Ovary (tissue), 9 donors: ENCODE measurements around the gene UQCRC1. TPM values are rescaled to one million over a fixed set of nuclear protein-coding genes. Genes with fewer than 3 reads are reported as not detected.

ENCODE experiments used
- DNase-seq, 5 donors: peaks; one replicate each; pipeline ENCODE4 v3.0.0-alpha.2; 2019 to 2020
- H3K27ac ChIP-seq, 2 donors: fragments of 200-600 bp; one replicate each; pipeline versions ENCODE4 v1.5.1 to v1.8.0; 2019 to 2022
- H3K27me3 ChIP-seq: fragments of 200-600 bp; one replicate; pipeline ENCODE4 v1.8.0; 2022
- H3K36me3 ChIP-seq: fragments of 200-600 bp; sonication (generic); one replicate; pipeline ENCODE4 v1.5.1; 2019
- H3K4me1 ChIP-seq: one replicate; pipeline ENCODE4 v1.8.1; 2013; ENCODE audit warnings: mild to moderate bottlenecking, moderate library complexity; ENCODE audit not compliant: insufficient read depth
- H3K4me3 ChIP-seq: fragments of 200-600 bp; sonication (generic); one replicate; pipeline ENCODE4 v1.5.1; 2017
- H3K9me3 ChIP-seq, 2 donors: fragments of 200-600 bp in 1 of 2; sonication (generic) in 1 of 2; one replicate each; pipeline versions ENCODE4 v1.5.1 to v1.8.1; 2013 to 2019; ENCODE audit warnings: mild to moderate bottlenecking in 1 of 2, moderate library complexity in 1 of 2
- EP300 ChIP-seq: sonication (generic); formaldehyde crosslinking; IDR thresholded peaks from one replicate; pipeline ENCODE4 v1.6.1; 2017; ENCODE audit warnings: antibody characterized with exemption
- POLR2A ChIP-seq: fragments of 450-650 bp; IDR thresholded peaks from one replicate; pipeline ENCODE4 v1.6.1; 2017; ENCODE audit warnings: antibody characterized with exemption, mild to moderate bottlenecking, moderate library complexity
- WGBS, 3 donors: extraction: QIAGEN DNeasy Blood & Tissue Kit in 1 of 3; methylation state at CpG; one replicate each; pipeline versions ENCODE4 v1.1.5 to v1.1.7; 2013 to 2017; 5-methylcytosine and 5-hydroxymethylcytosine counted together
- intact Hi-C, 4 donors: fragments of 100-400 bp; cut with DNase I; formaldehyde crosslinking; loops; one replicate each; pipeline versions ENCODE4 v1.11.0 to v1.15.1; 2022 to 2023
- polyA plus RNA-seq, 2 donors: library from polyadenylated mRNA; stranded (reverse); fragments of 200-250 nt in 1 of 2; fragments of 350-450 nt in 1 of 2; fragmentation: Illumina TruSeq in 1 of 2; extraction: RNeasy Lipid Tissue Mini Kit (QIAGEN cat#74804) in 1 of 2; gene quantifications; one replicate each; pipeline ENCODE4 v1.2.3, GENCODE V29; 2013 to 2014
- total RNA-seq, 7 donors: library from RNA; depleted of rRNA in 2 of 7; stranded (reverse); fragments of >200 nt in 2 of 7; fragmentation: NEBNext Ultra II Directional in 3 of 7; extraction: Animal tissue kit (Norgen Biotek cat#: 25700) in 3 of 7; gene quantifications; one replicate each; pipeline versions ENCODE4 v1.1.0 to v1.2.4, GENCODE V29; 2016 to 2023
- TF ChIP-seq, protein P1 (sequence below), 3 donors: fragments of 450-650 bp in 2 of 3; fragments of 200-600 bp in 1 of 3; IDR thresholded peaks; one replicate each; pipeline versions ENCODE4 v1.5.1 to v1.8.0; 2016 to 2022; ENCODE audit warnings: antibody characterized with exemption in 3 of 3, mild to moderate bottlenecking in 1 of 3
- donor health status: DM: no; HTN: no; CAD: no; lungs with moderate emphysema.
- donor health status: DM: no; HTN: no; CAD: no.
- donor health status: Bipolar disorder and iron deficiency.
- donor health status: DM: yes; HTN: yes; CAD: no.
- donor health status: DM: no; HTN: no; CAD: no.
- donor health status: DM: yes; HTN: yes; CAD: no.

Gene UQCRC1
- total and polyA plus RNA-seq, 9 donors: 102 to 153 (median 118) TPM

DNA sequence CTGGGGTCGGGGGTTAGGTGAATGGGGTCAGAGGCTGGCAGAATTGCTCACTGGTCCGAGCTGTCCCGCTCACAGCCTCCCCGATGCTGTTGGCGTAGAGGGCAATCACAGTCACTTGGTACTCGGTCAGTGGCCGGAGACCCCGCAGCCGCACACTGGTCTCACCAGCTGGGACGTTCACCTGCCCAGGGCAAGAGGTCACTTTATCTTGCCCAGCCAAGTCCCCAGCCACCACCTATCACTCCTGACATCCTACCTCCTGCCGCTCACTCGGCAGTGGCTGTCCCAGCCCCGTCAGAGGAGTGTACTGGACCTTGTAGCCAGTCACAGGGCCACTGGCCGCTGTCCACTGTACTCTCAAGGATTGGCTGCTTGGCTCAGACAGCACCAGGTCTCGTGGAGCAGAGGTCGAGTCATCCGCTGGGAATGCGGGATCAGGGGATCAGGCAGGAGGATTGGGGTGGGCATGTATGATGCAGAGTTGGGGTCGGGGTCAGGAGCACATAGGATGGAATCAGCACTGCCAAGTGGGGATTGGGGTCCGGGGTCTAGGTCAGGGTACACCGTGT lies 16.8 kb downstream of the UQCRC1 start:
- H3K36me3 ChIP-seq: no peaks in the 10 kb centered on the region
- peaks cover 12% of the 10 kb centered on the region for H3K4me1 ChIP-seq
- WGBS, 3 donors: 92 to 95% (median 94%) methylated on average over 19 to 21 of the region's 21 CpGs
- no peaks in the 10 kb centered on the region for H3K27me3 ChIP-seq
- intact Hi-C loops: no loop called here
- no peak for DNase-seq
- TF ChIP-seq, protein P1, sequence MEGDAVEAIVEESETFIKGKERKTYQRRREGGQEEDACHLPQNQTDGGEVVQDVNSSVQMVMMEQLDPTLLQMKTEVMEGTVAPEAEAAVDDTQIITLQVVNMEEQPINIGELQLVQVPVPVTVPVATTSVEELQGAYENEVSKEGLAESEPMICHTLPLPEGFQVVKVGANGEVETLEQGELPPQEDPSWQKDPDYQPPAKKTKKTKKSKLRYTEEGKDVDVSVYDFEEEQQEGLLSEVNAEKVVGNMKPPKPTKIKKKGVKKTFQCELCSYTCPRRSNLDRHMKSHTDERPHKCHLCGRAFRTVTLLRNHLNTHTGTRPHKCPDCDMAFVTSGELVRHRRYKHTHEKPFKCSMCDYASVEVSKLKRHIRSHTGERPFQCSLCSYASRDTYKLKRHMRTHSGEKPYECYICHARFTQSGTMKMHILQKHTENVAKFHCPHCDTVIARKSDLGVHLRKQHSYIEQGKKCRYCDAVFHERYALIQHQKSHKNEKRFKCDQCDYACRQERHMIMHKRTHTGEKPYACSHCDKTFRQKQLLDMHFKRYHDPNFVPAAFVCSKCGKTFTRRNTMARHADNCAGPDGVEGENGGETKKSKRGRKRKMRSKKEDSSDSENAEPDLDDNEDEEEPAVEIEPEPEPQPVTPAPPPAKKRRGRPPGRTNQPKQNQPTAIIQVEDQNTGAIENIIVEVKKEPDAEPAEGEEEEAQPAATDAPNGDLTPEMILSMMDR (IDR thresholded peaks at IDR 0.05): no peak
- no peak for TF ChIP-seq POLR2A
- no peak for TF ChIP-seq EP300
- no peak overlapping the region for H3K27ac ChIP-seq
- H3K9me3 ChIP-seq: no peaks in the 10 kb centered on the region
- H3K4me3 ChIP-seq: no peak overlapping the region

DNA sequence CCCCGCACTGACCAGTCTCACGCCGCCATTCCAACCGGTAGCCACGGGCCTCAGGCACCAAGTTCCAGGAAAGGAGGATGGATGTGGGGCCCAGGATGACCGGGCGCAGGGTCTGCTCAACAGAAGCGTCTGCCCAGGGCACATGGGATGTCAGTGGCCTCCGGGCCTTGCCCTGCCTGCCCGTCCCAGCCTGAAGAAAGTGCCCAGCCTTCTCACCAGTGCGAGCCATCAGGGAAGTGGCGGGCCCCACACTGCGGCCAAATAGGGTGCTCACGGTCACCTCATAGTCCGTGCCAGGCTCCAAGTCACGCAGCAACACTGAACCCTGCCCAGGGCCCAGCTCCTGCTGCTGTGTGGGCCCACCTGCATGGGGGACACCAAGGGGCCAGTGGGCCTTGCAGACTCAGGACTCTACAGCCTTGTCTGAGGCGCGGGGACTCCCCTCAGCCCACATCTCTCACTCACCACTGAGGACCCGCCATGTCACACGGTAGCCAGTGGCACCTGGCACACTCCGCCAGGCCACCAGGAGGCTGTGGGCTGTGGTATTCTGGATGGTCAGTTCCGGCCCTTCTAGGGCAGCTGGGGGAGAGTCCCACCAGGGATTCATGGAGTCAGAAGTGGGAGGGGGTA lies 17.4 kb downstream of the UQCRC1 start:
- Histone ChIP-seq H3K27ac (no peak overlapping the region), H3K27me3 (no peaks in the 10 kb centered on the region), H3K9me3 (no peaks in the 10 kb centered on the region), H3K4me3 (no peak overlapping the region), H3K4me1 (peaks cover 10% of the 10 kb centered on the region), H3K36me3 (no peaks in the 10 kb centered on the region)
- 91 to 97% (median 92%) methylated on average over 19 to 22 of the region's 22 CpGs for WGBS, 3 donors
- TF ChIP-seq, protein P1 (IDR thresholded peaks at IDR 0.05): no peak
- TF ChIP-seq EP300 (no peak), POLR2A (no peak)
- DNase-seq: no peak
- intact Hi-C loops: no loop called here

DNA sequence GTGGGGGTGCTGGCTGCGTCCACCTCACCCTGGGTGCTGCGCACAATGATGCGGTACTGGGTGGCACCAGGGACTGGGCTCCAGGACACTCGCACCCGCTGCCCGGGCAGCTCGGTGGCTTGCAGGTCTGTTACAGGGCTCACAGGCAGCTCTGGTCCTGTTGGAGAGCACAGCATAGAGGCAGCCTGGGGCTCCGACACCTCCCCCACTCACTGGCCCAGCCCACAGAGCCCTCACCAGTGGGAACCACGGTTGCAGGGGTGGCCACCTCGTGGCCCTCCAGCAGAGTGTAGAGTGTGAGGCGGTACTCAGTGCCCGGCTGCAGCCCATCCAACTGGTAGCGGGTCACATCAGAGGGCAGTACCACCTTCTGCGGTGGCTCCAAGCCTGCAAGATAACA lies 18.0 kb downstream of the UQCRC1 start:
- Histone ChIP-seq H3K27me3 (no peaks in the 10 kb centered on the region), H3K36me3 (no peaks in the 10 kb centered on the region), H3K27ac (no peak overlapping the region), H3K9me3 (no peaks in the 10 kb centered on the region), H3K4me1 (peaks cover 10% of the 10 kb centered on the region), H3K4me3 (no peak overlapping the region)
- DNase-seq: no peak
- WGBS, 3 donors: 89 to 97% (median 90%) methylated on average over 14 of the region's 14 CpGs
- no peak for TF ChIP-seq EP300
- TF ChIP-seq POLR2A: no peak
- TF ChIP-seq, protein P1 (IDR thresholded peaks at IDR 0.05): no peak
- intact Hi-C loops: no loop called here

DNA sequence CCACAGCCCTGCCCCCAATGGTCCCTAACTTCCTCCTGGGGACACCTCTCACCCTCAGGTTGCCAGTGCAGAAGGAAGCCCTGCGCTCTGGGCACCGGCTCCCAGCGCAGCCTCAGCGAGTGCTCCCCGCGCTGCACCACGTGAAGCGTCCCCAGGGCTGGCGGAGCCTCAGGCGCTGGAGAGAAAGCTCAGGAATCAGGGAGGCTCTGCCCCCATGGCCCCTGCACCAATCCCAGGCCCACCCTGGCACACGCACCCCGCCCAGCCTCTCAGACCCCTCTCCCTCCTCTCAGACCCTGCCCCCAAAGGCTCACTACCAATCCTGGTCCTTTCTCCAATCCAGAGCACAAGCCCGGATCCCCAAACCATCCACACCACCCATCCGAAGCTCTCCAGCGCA lies 21.2 kb downstream of the UQCRC1 start:
- H3K9me3 ChIP-seq: no peaks in the 10 kb centered on the region
- H3K4me3 ChIP-seq: no peak overlapping the region
- no peaks in the 10 kb centered on the region for H3K27me3 ChIP-seq
- DNase-seq: no peak
- 83 to 94% (median 91%) methylated on average over 15 of the region's 15 CpGs for WGBS, 3 donors
- H3K36me3 ChIP-seq: no peaks in the 10 kb centered on the region
- TF ChIP-seq, protein P1 (IDR thresholded peaks at IDR 0.05): no peak
- TF ChIP-seq POLR2A (no peak), EP300 (no peak)
- no peak overlapping the region for H3K27ac ChIP-seq
- H3K4me1 ChIP-seq: no peaks in the 10 kb centered on the region
- intact Hi-C loops: no loop called here
